Mesodermal cell (in vitro differentiated cells): ENCODE measurements around the gene COX6A1.

Source experiments
- H3K27ac ChIP-seq: 2 replicates; pipeline ENCODE4 v1.7.0; 2013; ENCODE audit warnings: mild to moderate bottlenecking, low read depth, low read length, moderate library complexity; ENCODE audit not compliant: severe bottlenecking
- H3K36me3 ChIP-seq: 2 replicates; pipeline ENCODE4 v1.7.1; 2013; ENCODE audit warnings: mild to moderate bottlenecking, low read length, moderate library complexity; ENCODE audit not compliant: control insufficient read depth, insufficient read depth
- H3K4me1 ChIP-seq: one replicate; pipeline ENCODE4 v1.7.1; 2013; ENCODE audit warnings: mild to moderate bottlenecking, low read length; ENCODE audit not compliant: insufficient read depth, control insufficient read depth, poor library complexity, severe bottlenecking
- H3K4me3 ChIP-seq: 2 replicates; pipeline ENCODE4 v1.7.0; 2013; ENCODE audit warnings: low read length, control low read depth, mild to moderate bottlenecking; ENCODE audit not compliant: insufficient read depth, poor library complexity, severe bottlenecking; ENCODE audit errors: extremely low read depth
- H3K9me3 ChIP-seq: 2 replicates; pipeline ENCODE4 v1.7.1; 2013; ENCODE audit warnings: mild to moderate bottlenecking, low read length, moderate library complexity; ENCODE audit not compliant: control insufficient read depth
- WGBS, 2 experiments: methylation state at CpG; one replicate each; pipeline ENCODE4 v1.1.5; 2013; ENCODE audit warnings: missing lambda C conversion rate in 2 of 2; ENCODE audit not compliant: insufficient coverage in 2 of 2; 5-methylcytosine and 5-hydroxymethylcytosine counted together

The COX6A1 gene

GRCh38 chr12:120453060-120453750, 15.3 kb downstream of the COX6A1 start:
- peaks cover 74% of the 10 kb centered on the region for H3K36me3 ChIP-seq
- H3K4me3 ChIP-seq: no peak overlapping the region
- no peaks in the 10 kb centered on the region for H3K9me3 ChIP-seq
- H3K27ac ChIP-seq: no peak overlapping the region
- WGBS, 2 experiments: 92 to 100% methylated on average over 2 to 3 of the region's 3 CpGs
- no peaks in the 10 kb centered on the region for H3K4me1 ChIP-seq

GRCh38 chr12:120453977-120454376, 16.1 kb downstream of the COX6A1 start:
- WGBS, 2 experiments: 85 to 86% methylated on average over 3 of the region's 4 CpGs
- peaks cover 81% of the 10 kb centered on the region for H3K36me3 ChIP-seq
- H3K27ac ChIP-seq: no peak overlapping the region
- no peaks in the 10 kb centered on the region for H3K9me3 ChIP-seq
- H3K4me1 ChIP-seq: no peaks in the 10 kb centered on the region
- H3K4me3 ChIP-seq: no peak overlapping the region

GRCh38 chr12:120455302-120455701, 17.4 kb downstream of the COX6A1 start:
- 89% methylated on average over 2 to 6 of the region's 7 CpGs for WGBS, 2 experiments
- peaks cover 82% of the 10 kb centered on the region for H3K36me3 ChIP-seq
- no peak overlapping the region for H3K4me3 ChIP-seq

GRCh38 chr12:120457133-120457532, 19.2 kb downstream of the COX6A1 start:
- H3K27ac ChIP-seq: no peak overlapping the region
- peaks cover 91% of the 10 kb centered on the region for H3K36me3 ChIP-seq
- H3K4me3 ChIP-seq: no peak overlapping the region
- WGBS, 2 experiments: 94 to 95% methylated on average over 2 to 5 of the region's 6 CpGs
- no peaks in the 10 kb centered on the region for H3K4me1 ChIP-seq
- no peaks in the 10 kb centered on the region for H3K9me3 ChIP-seq

More at GRCh38 chr12:120455302-120455701, 17.4 kb downstream of the COX6A1 start:
- H3K9me3 ChIP-seq: no peaks in the 10 kb centered on the region
- no peaks in the 10 kb centered on the region for H3K4me1 ChIP-seq
- no peak overlapping the region for H3K27ac ChIP-seq

- no peaks in the 10 kb centered on the region for H3K4me1 ChIP-seq
- H3K36me3 ChIP-seq: peaks cover 99% of the 10 kb centered on the region
- no peaks in the 10 kb centered on the region for H3K9me3 ChIP-seq
- H3K4me3 ChIP-seq: no peak overlapping the region
- H3K27ac ChIP-seq: no peak overlapping the region
- WGBS, 2 experiments: 92 to 94% methylated on average over 2 to 3 of the region's 3 CpGs
Measured at GRCh38 chr12:120460157-120460556, 22.2 kb downstream of the COX6A1 start.

GRCh38 chr12:120462099-120462640, 24.3 kb downstream of the COX6A1 start:
- Histone ChIP-seq H3K27ac (no peak overlapping the region), H3K4me3 (no peak overlapping the region), H3K4me1 (peaks cover 5% of the 10 kb centered on the region), H3K36me3 (peaks cover 99% of the 10 kb centered on the region), H3K9me3 (no peaks in the 10 kb centered on the region)
- WGBS, 2 experiments: 80 to 100% methylated on average over 1 of the region's 3 CpGs

- Histone ChIP-seq H3K36me3 (peaks cover 94% of the 10 kb centered on the region), H3K4me1 (peaks cover 5% of the 10 kb centered on the region), H3K4me3 (no peak overlapping the region), H3K27ac (no peak overlapping the region), H3K9me3 (no peaks in the 10 kb centered on the region)
- 95 to 98% methylated on average over 4 to 5 of the region's 5 CpGs for WGBS, 2 experiments
Measured at GRCh38 chr12:120463712-120464111, 25.8 kb downstream of the COX6A1 start.

- Histone ChIP-seq H3K36me3 (peaks cover 74% of the 10 kb centered on the region), H3K4me3 (no peak overlapping the region), H3K4me1 (peaks cover 8% of the 10 kb centered on the region), H3K27ac (no peak overlapping the region), H3K9me3 (no peaks in the 10 kb centered on the region)
- 93% methylated on average over 2 of the region's 5 CpGs; no CpG with 5 or more reads in 1 of the 2 experiments for WGBS, 2 experiments
Measured at GRCh38 chr12:120465756-120466155, 27.8 kb downstream of the COX6A1 start.

GRCh38 chr12:120466560-120467315, 28.8 kb downstream of the COX6A1 start:
- Histone ChIP-seq H3K36me3 (peaks cover 64% of the 10 kb centered on the region), H3K9me3 (no peaks in the 10 kb centered on the region), H3K4me1 (peaks cover 8% of the 10 kb centered on the region), H3K27ac (no peak overlapping the region), H3K4me3 (no peak overlapping the region)
- 68 to 89% methylated on average over 5 of the region's 8 CpGs for WGBS, 2 experiments

- no peak overlapping the region for H3K4me3 ChIP-seq
- peaks cover 57% of the 10 kb centered on the region for H3K36me3 ChIP-seq
Measured at GRCh38 chr12:120467439-120467838, 29.5 kb downstream of the COX6A1 start.

More at GRCh38 chr12:120467439-120467838, 29.5 kb downstream of the COX6A1 start:
- no peaks in the 10 kb centered on the region for H3K9me3 ChIP-seq
- peaks cover 8% of the 10 kb centered on the region for H3K4me1 ChIP-seq
- H3K27ac ChIP-seq: no peak overlapping the region
- WGBS, 2 experiments: 95 to 100% methylated on average over 4 of the region's 6 CpGs
